Natural killer cell (primary cell): Measurements from ENCODE around the gene LAMC1. TPM values are rescaled to one million over a fixed set of nuclear protein-coding genes. Genes with fewer than 3 reads are reported as not detected.

Source experiments
- ATAC-seq, 3 donors: fragments of 150-1000 bp in 2 of 3; fragments of 200-7000 bp in 1 of 3; cut with Tn5 transposase; 1 replicate in 1 of 3; 2 replicates in 2 of 3; pipeline ENCODE4 v1.10.0; 2021; ENCODE audit warnings: mild to moderate bottlenecking in 2 of 3, moderate library complexity in 2 of 3
- DNase-seq, 2 donors: peaks; one replicate each; pipeline versions ENCODE4 v3.0.0 to v3.0.0-alpha.2; 2013 to 2021; ENCODE audit warnings: mixed read lengths in 1 of 2
- H3K27ac ChIP-seq: one replicate; pipeline ENCODE4 v1.5.1; 2013; ENCODE audit warnings: mild to moderate bottlenecking, low read length
- H3K27me3 ChIP-seq: one replicate; pipeline ENCODE4 v1.6.1; 2013; ENCODE audit warnings: low read length; ENCODE audit not compliant: control insufficient read depth, insufficient read depth
- H3K36me3 ChIP-seq: one replicate; pipeline ENCODE4 v1.6.1; 2013; ENCODE audit warnings: low read length; ENCODE audit not compliant: control insufficient read depth, insufficient read depth
- H3K4me1 ChIP-seq: one replicate; pipeline ENCODE4 v1.6.1; 2013; ENCODE audit warnings: low read length; ENCODE audit not compliant: control insufficient read depth, insufficient read depth
- H3K4me3 ChIP-seq: one replicate; pipeline ENCODE4 v1.5.1; 2013; ENCODE audit warnings: low read length
- H3K9me3 ChIP-seq: one replicate; pipeline ENCODE4 v1.6.1; 2013; ENCODE audit warnings: low read length; ENCODE audit not compliant: control insufficient read depth, insufficient read depth
- H3K27ac Mint-ChIP-seq, 2 donors: one replicate each; pipeline ENCODE4 v1.8.0; 2022; ENCODE audit warnings: mild to moderate bottlenecking in 2 of 2, mixed read lengths in 2 of 2, moderate library complexity in 1 of 2
- H3K27me3 Mint-ChIP-seq, 2 donors: one replicate each; pipeline ENCODE4 v1.8.0; 2022; ENCODE audit warnings: low read depth in 2 of 2, mixed read lengths in 2 of 2
- H3K36me3 Mint-ChIP-seq: one replicate; pipeline ENCODE4 v1.8.0; 2022; ENCODE audit warnings: mixed read lengths
- H3K4me1 Mint-ChIP-seq, 2 donors: one replicate each; pipeline ENCODE4 v1.8.0; 2022; ENCODE audit warnings: mixed read lengths in 2 of 2
- H3K4me3 Mint-ChIP-seq: one replicate; pipeline ENCODE4 v1.8.0; 2022; ENCODE audit warnings: mild to moderate bottlenecking, moderate library complexity, mixed read lengths
- H3K9me3 Mint-ChIP-seq, 2 donors: one replicate each; pipeline ENCODE4 v1.8.0; 2022; ENCODE audit warnings: mixed read lengths in 2 of 2
- WGBS: methylation state at CpG from one replicate; pipeline ENCODE4 v1.1.7; 2013; ENCODE audit warnings: missing lambda C conversion rate; ENCODE audit not compliant: insufficient coverage; 5-methylcytosine and 5-hydroxymethylcytosine counted together
- intact Hi-C: fragments of 100-400 bp; cut with micrococcal nuclease; formaldehyde crosslinking; loops from one replicate; pipeline ENCODE4 v1.14.2; 2022
- total RNA-seq, 4 donors: library from RNA; stranded (reverse); fragments of 120-200 nt in 1 of 4; gene quantifications; one replicate each; pipeline versions ENCODE4 v1.2.3 to v1.2.4, GENCODE V29; 2013 to 2022
- TF ChIP-seq, protein P1 (sequence below): fragments of 200-600 bp; IDR thresholded peaks from one replicate; pipeline ENCODE4 v1.8.0; 2022; ENCODE audit warnings: antibody characterized with exemption

Gene LAMC1
- total RNA-seq, 3 donors from 2014 or later (not counting 1 experiment from before 2014, with no cell fraction given), result 0.33 to 0.66 (median 0.58) TPM

DNA sequence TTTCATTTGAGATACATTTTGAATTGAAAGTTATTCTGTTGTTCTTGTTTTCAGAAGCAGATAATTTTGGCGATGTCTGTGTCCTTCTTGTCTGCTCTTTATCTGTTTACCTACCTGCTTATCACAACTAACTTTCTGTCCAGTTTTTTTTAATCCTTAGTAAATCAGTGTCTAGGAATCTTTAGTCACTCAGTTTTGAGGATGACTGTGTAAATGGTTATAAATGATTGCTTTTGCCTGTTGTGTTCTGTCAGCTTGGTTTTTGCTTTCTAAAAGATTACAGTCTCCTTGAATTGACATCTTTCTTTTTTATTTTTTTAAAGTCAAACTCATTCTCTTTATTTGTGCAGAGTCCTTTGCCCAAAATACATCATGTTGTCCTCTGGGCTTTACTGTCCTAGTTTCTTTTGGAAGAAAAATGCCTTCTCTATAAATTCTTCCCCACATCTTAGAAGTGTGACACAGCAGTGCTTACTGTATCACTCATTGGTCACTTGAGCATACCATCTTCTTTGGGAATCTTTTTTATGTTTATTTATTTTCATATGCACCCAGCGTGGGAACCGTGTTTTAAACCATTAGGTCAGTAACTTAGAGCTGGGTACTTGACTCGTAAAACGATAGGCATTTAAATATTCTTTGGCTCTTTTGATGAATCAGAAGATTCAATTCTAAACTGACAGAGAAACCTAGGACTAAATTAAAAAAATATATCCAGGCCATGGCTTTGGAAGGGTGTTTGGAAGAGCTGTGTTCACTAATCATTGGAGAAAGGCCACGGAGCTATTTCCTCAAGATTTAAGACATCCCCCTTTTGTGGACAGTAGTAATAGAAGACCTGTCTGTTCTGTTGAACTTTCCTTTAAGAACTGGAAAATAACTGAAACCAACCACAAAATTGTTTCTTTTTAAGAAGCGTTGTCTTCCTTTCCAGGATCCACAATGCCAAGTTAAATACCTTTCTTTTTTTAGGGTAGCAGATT lies 20.9 kb downstream of the LAMC1 start:
- no peaks in the 10 kb centered on the region for H3K36me3 Mint-ChIP-seq
- peaks cover 2% of the 10 kb centered on the region for H3K27me3 ChIP-seq
- peaks cover 0 to 6% of the 10 kb centered on the region in 2 donors for H3K4me1 Mint-ChIP-seq
- H3K36me3 ChIP-seq, result no peaks in the 10 kb centered on the region
- no peaks in the 10 kb centered on the region for H3K9me3 Mint-ChIP-seq
- intact Hi-C loops, result no loop called here
- H3K4me3 ChIP-seq, result no peak overlapping the region
- no peak overlapping the region for H3K4me3 Mint-ChIP-seq
- no peak overlapping the region for H3K27ac ChIP-seq
- DNase-seq (no peak), ATAC-seq (no peak)
- H3K9me3 ChIP-seq, result no peaks in the 10 kb centered on the region
- H3K4me1 ChIP-seq, result no peaks in the 10 kb centered on the region
- WGBS, result 92% methylated on average over 4 of the region's 7 CpGs
- H3K27ac Mint-ChIP-seq, result no peak overlapping the region
- H3K27me3 Mint-ChIP-seq, result peaks cover 14 to 48% of the 10 kb centered on the region in 2 donors
- TF ChIP-seq, protein P1, sequence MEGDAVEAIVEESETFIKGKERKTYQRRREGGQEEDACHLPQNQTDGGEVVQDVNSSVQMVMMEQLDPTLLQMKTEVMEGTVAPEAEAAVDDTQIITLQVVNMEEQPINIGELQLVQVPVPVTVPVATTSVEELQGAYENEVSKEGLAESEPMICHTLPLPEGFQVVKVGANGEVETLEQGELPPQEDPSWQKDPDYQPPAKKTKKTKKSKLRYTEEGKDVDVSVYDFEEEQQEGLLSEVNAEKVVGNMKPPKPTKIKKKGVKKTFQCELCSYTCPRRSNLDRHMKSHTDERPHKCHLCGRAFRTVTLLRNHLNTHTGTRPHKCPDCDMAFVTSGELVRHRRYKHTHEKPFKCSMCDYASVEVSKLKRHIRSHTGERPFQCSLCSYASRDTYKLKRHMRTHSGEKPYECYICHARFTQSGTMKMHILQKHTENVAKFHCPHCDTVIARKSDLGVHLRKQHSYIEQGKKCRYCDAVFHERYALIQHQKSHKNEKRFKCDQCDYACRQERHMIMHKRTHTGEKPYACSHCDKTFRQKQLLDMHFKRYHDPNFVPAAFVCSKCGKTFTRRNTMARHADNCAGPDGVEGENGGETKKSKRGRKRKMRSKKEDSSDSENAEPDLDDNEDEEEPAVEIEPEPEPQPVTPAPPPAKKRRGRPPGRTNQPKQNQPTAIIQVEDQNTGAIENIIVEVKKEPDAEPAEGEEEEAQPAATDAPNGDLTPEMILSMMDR, result no peak

GRCh38 chr1:183044893-183045649 lies 21.9 kb downstream of the LAMC1 start:
- no peaks in the 10 kb centered on the region for H3K4me1 ChIP-seq
- Mint-ChIP-seq H3K4me1 (peaks cover 0 to 7% of the 10 kb centered on the region in 2 donors), H3K27me3 (peaks cover 11 to 40% of the 10 kb centered on the region in 2 donors), H3K27ac (no peak overlapping the region), H3K4me3 (no peak overlapping the region), H3K36me3 (no peaks in the 10 kb centered on the region), H3K9me3 (no peaks in the 10 kb centered on the region)
- TF ChIP-seq, protein P1, result no peak
- peaks cover 2% of the 10 kb centered on the region for H3K27me3 ChIP-seq
- DNase-seq (no peak), ATAC-seq (no peak)
- H3K36me3 ChIP-seq, result no peaks in the 10 kb centered on the region
- H3K27ac ChIP-seq, result no peak overlapping the region
- no peaks in the 10 kb centered on the region for H3K9me3 ChIP-seq
- WGBS, result 100% methylated on average over 2 of the region's 2 CpGs
- no peak overlapping the region for H3K4me3 ChIP-seq
- intact Hi-C loops, result no loop called here

- ATAC-seq (peak in 1 of 3 donors; percentile 32), DNase-seq (no peak)
- no peaks in the 10 kb centered on the region for H3K36me3 Mint-ChIP-seq
- intact Hi-C loops, result no loop called here
- H3K27me3 Mint-ChIP-seq, result peaks cover 2 to 10% of the 10 kb centered on the region in 2 donors
- Histone ChIP-seq H3K4me3 (no peak overlapping the region), H3K27ac (no peak overlapping the region), H3K36me3 (no peaks in the 10 kb centered on the region), H3K9me3 (no peaks in the 10 kb centered on the region), H3K4me1 (no peaks in the 10 kb centered on the region), H3K27me3 (no peaks in the 10 kb centered on the region)
- no peak overlapping the region for H3K27ac Mint-ChIP-seq
- TF ChIP-seq, protein P1, result no peak
- 68% methylated on average over 3 of the region's 7 CpGs for WGBS
- H3K9me3 Mint-ChIP-seq, result peaks cover 0 to 2% of the 10 kb centered on the region in 2 donors
- peaks cover 0 to 7% of the 10 kb centered on the region in 2 donors for H3K4me1 Mint-ChIP-seq
- H3K4me3 Mint-ChIP-seq, result no peak overlapping the region
Observed at GRCh38 chr1:183048087-183049085, 25.2 kb downstream of the LAMC1 start.
